Kidney (tissue), 14 donors: ENCODE data around the gene CEP85L. TPM values are rescaled to one million over a fixed set of nuclear protein-coding genes. Genes with fewer than 3 reads are reported as not detected.

Source experiments
- DNase-seq, 5 donors: peaks; one replicate each; pipeline ENCODE4 v3.0.0-alpha.2; 2013 to 2020
- FAIRE-seq: peaks from 2 replicates; lab custom pipeline; 2012; peaks lifted over from hg19 to GRCh38; lab: Jason Lieb, UNC
- H3K27ac ChIP-seq, 2 donors: one replicate each; pipeline ENCODE4 v1.7.0; 2013; ENCODE audit warnings: low read depth in 2 of 2, low read length in 2 of 2, inconsistent platforms in 1 of 2
- H3K27me3 ChIP-seq: one replicate; pipeline ENCODE4 v1.7.1; 2013; ENCODE audit warnings: low read length, inconsistent platforms; ENCODE audit not compliant: control insufficient read depth, insufficient read depth
- H3K36me3 ChIP-seq, 3 donors: one replicate each; pipeline versions ENCODE4 v1.7.0 to v1.7.1; 2013; ENCODE audit warnings: low read length in 3 of 3, control low read depth in 1 of 3, inconsistent platforms in 1 of 3; ENCODE audit not compliant: insufficient read depth in 3 of 3, control insufficient read depth in 2 of 3
- H3K4me1 ChIP-seq, 3 donors: one replicate each; pipeline versions ENCODE4 v1.7.0 to v1.7.1; 2013; ENCODE audit warnings: low read length in 3 of 3, inconsistent platforms in 1 of 3, low read depth in 1 of 3; ENCODE audit not compliant: control insufficient read depth in 2 of 3, insufficient read depth in 2 of 3
- H3K4me3 ChIP-seq, 3 donors: one replicate each; pipeline versions ENCODE4 v1.7.0 to v1.8.1; 2013; ENCODE audit warnings: low read length in 3 of 3, control low read depth in 1 of 3, inconsistent platforms in 1 of 3
- H3K9ac ChIP-seq, 3 donors: one replicate each; pipeline versions ENCODE4 v1.7.0 to v1.7.1; 2013; ENCODE audit warnings: low read length in 3 of 3, control low read depth in 1 of 3, inconsistent platforms in 1 of 3
- H3K9me3 ChIP-seq, 3 donors: one replicate each; pipeline versions ENCODE4 v1.7.0 to v1.7.1; 2013; ENCODE audit warnings: low read length in 3 of 3, control low read depth in 1 of 3, inconsistent platforms in 1 of 3; ENCODE audit not compliant: control insufficient read depth in 2 of 3, insufficient read depth in 1 of 3
- intact Hi-C: fragments of 100-400 bp; cut with DNase I; formaldehyde crosslinking; loops from one replicate; pipeline ENCODE4 v1.11.1; 2022
- polyA plus RNA-seq: library from polyadenylated mRNA; stranded (reverse); fragments of 350-450 nt; fragmentation: Illumina TruSeq; extraction: RNeasy Lipid Tissue Mini Kit (QIAGEN cat#74804); gene quantifications from one replicate; pipeline ENCODE4 v1.2.3, GENCODE V29; 2014; ENCODE audit warnings: low read depth, low replicate concordance; ENCODE audit not compliant: insufficient read depth
- total RNA-seq: library from RNA; stranded (reverse); fragmentation: NEBNext Ultra II Directional; extraction: Animal tissue kit (Norgen Biotek cat#: 25700); gene quantifications from one replicate; pipeline ENCODE4 v1.2.1, GENCODE V29; 2021
- TF ChIP-seq, protein P1 (sequence below): IDR thresholded peaks from 3 replicates; pipeline ENCODE4 v1.5.1; 2012; ENCODE audit warnings: mild to moderate bottlenecking, moderate library complexity, borderline replicate concordance; ENCODE audit not compliant: insufficient read depth; ENCODE audit errors: extremely low read depth
- donor health status: control.
- donor health status: control.
- donor health status: control.
- donor health status: control.
- donor health status: control.
- donor health status: DM: yes; HTN: yes; CAD: no.
- donor health status: Normal renal cell carcinoma (clear cell type).

Gene CEP85L
- total and polyA plus RNA-seq, 2 donors from 2014 or later, result 0.84 to 12.9 TPM

DNA sequence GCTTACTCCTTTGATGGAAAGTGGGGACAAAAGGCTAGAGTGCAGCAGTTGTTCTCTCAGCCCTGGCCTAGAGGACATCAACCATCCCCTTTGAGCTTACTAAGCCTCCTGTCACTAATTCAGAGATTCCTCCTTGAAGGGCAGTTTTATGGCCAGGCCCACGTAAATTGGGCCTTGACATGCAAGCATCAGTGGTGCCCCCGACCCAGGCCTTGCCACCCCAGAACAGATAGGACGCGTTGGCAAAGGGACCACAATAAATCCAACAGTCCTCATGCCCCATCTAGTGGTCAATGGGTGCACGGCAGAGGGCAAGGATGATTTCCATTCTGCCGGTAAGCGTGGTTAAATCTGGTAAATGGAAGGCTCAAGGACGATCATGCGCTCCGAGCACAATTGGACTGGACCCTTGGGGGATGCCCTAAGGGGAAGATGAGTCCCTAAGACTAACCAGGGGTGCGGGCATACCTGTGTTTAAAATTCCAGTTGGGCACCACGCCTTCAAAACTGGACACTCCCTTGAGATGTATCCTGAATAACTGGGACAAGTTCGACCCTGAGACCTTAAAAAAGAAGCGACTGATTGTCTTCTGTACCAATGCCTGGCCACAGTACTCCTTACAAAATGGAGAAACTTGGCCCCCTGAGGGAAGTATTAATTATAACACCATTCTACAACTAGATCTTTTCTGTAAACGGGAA, 32.6 kb downstream of the CEP85L start:
- no peak for FAIRE-seq
- Histone ChIP-seq H3K4me1 (peaks cover 0 to 5% (median 0%) of the 10 kb centered on the region in 3 donors), H3K4me3 (no peak overlapping the region), H3K9ac (no peak overlapping the region), H3K36me3 (no peaks in the 10 kb centered on the region), H3K27ac (no peak overlapping the region), H3K27me3 (no peaks in the 10 kb centered on the region), H3K9me3 (no peaks in the 10 kb centered on the region)
- DNase-seq, result peak; percentile 18 to 70 (median 43)
- intact Hi-C loops, result no loop called here
- TF ChIP-seq, protein P1, sequence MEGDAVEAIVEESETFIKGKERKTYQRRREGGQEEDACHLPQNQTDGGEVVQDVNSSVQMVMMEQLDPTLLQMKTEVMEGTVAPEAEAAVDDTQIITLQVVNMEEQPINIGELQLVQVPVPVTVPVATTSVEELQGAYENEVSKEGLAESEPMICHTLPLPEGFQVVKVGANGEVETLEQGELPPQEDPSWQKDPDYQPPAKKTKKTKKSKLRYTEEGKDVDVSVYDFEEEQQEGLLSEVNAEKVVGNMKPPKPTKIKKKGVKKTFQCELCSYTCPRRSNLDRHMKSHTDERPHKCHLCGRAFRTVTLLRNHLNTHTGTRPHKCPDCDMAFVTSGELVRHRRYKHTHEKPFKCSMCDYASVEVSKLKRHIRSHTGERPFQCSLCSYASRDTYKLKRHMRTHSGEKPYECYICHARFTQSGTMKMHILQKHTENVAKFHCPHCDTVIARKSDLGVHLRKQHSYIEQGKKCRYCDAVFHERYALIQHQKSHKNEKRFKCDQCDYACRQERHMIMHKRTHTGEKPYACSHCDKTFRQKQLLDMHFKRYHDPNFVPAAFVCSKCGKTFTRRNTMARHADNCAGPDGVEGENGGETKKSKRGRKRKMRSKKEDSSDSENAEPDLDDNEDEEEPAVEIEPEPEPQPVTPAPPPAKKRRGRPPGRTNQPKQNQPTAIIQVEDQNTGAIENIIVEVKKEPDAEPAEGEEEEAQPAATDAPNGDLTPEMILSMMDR, result peak; percentile 98

DNA sequence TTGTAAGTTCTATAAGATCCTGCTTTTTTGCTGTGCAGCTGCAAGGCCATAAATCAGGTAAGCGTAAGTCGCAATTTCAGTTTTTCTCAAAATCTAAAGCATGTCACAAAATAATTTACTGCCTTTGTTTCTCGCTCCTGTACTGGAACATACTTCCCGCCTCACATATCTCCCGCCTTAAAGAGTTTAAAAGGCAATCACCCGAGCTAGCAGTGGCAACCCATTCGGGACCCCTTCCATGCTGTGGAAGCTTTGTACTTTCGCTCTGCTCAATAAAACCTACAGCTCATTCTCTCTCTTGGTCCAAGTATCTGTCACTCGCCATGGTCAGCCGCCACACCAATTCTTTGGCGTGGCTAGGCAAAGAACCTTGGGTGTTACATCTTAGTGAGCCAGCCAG, 34.0 kb downstream of the CEP85L start:
- Histone ChIP-seq H3K4me3 (peak overlapping the region in 1 of 3 donors; percentile 30), H3K9ac (no peak overlapping the region), H3K4me1 (peaks cover 0 to 5% (median 0%) of the 10 kb centered on the region in 3 donors), H3K9me3 (no peaks in the 10 kb centered on the region), H3K27ac (no peak overlapping the region), H3K27me3 (no peaks in the 10 kb centered on the region), H3K36me3 (no peaks in the 10 kb centered on the region)
- intact Hi-C loops, result no loop called here
- DNase-seq, result peak in 4 of 5 donors; percentile 55 to 88 (median 67)
- no peak for FAIRE-seq
- TF ChIP-seq, protein P1, result no peak

DNA sequence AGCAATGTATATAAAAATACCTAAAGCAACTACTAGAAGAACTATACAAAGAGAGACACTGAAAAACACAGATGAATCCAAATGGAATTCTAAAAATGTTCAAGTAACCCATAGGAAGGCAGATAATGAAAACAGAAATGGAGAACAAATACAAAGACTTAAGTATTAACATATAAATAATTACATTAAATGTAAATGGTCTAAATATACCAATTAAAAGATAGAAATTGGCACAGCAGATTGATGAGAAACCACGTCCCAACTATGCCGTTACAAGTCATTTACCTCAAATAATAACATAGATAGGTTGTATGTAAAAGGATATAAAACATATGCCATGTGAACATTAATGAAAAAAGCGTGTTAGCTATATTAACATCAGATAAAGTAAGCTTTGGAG, 40.1 kb downstream of the CEP85L start:
- FAIRE-seq (no peak), DNase-seq (no peak)
- TF ChIP-seq, protein P1, result no peak
- no peak overlapping the region for H3K9ac ChIP-seq
- H3K27ac ChIP-seq, result no peak overlapping the region
- no peaks in the 10 kb centered on the region for H3K9me3 ChIP-seq
- intact Hi-C loops, result no loop called here
- no peak overlapping the region for H3K4me3 ChIP-seq
- no peaks in the 10 kb centered on the region for H3K27me3 ChIP-seq
- no peaks in the 10 kb centered on the region for H3K36me3 ChIP-seq
- H3K4me1 ChIP-seq, result no peaks in the 10 kb centered on the region
